Amygdala (tissue), 56 donors: ENCODE data around the gene KCNG2.

Experiments used
- DNase-seq, 56 donors: peaks; one replicate each; lab custom pipeline; 2025; lab: John Stamatoyannopoulos, UW

KCNG2 gene

GRCh38 chr18:79947054-79947755 is 149.5 kb downstream of the KCNG2 start:
- no peak for DNase-seq

- no peak for DNase-seq
These were observed 150.3 kb downstream of the KCNG2 start for GRCh38 chr18:79947881-79948610.

- DNase-seq: no peak
These were observed 151.1 kb downstream of the KCNG2 start for GRCh38 chr18:79948719-79949411.
